ENCODE data around the gene GRAP. TPM values are rescaled to one million over a fixed set of nuclear protein-coding genes. Genes with fewer than 3 reads are reported as not detected.

GRAP gene
- total and polyA plus RNA-seq, 2 experiments from 2014 or later: 0.54 TPM; not detected in 1

- Histone ChIP-seq H3K9me2 (replicated peaks; ENCODE audit: insufficient read depth) (no peaks in the 10 kb centered on the region), H3K27ac (no peak overlapping the region), H3K9me3 (ENCODE audit: low read depth) (no peaks in the 10 kb centered on the region), H3K27me3 (no peaks in the 10 kb centered on the region), H3K4me2 (no peak overlapping the region), H4K20me1 (ENCODE audit: insufficient read depth, poor library complexity, severe bottlenecking) (no peaks in the 10 kb centered on the region), H3K79me2 (no peaks in the 10 kb centered on the region), H3K36me3 (replicated peaks; ENCODE audit: insufficient read depth, low read depth) (no peaks in the 10 kb centered on the region), H3K4me1 (ENCODE audit: insufficient read depth) (peaks cover 1% of the 10 kb centered on the region), H3K4me3 (no peak overlapping the region), H2AFZ (no peak overlapping the region)
- DNase-seq (ENCODE audit: low spot score): no peak
- WGBS (ENCODE audit: low lambda C conversion rate, missing lambda C conversion rate): 88% methylated on average over 7 of the region's 7 CpGs
- no peak for TF ChIP-seq EZH2 (IDR thresholded peaks at IDR 0.05; ENCODE audit: borderline replicate concordance)
- TF ChIP-seq EZH2phosphoT487 (IDR thresholded peaks at IDR 0.05; ENCODE audit: low read depth, severe bottlenecking, unreplicated experiment): no peak
- no peak for TF ChIP-seq CTCF (IDR thresholded peaks at IDR 0.05; ENCODE audit: poor library complexity)
Observed at GRCh38 chr17:19016881-19017280, 29.9 kb downstream of the GRAP start.

GRCh38 chr17:19016297-19016696 is 30.5 kb downstream of the GRAP start:
- Histone ChIP-seq H3K27me3 (no peaks in the 10 kb centered on the region), H3K9me2 (replicated peaks; ENCODE audit: insufficient read depth) (no peaks in the 10 kb centered on the region), H3K4me3 (no peak overlapping the region), H2AFZ (no peak overlapping the region), H3K4me2 (no peak overlapping the region), H3K79me2 (no peaks in the 10 kb centered on the region), H3K9me3 (ENCODE audit: low read depth) (no peaks in the 10 kb centered on the region), H3K4me1 (ENCODE audit: insufficient read depth) (peaks cover 7% of the 10 kb centered on the region), H4K20me1 (ENCODE audit: insufficient read depth, poor library complexity, severe bottlenecking) (no peaks in the 10 kb centered on the region), H3K27ac (no peak overlapping the region), H3K36me3 (replicated peaks; ENCODE audit: insufficient read depth, low read depth) (no peaks in the 10 kb centered on the region)
- DNase-seq (ENCODE audit: low spot score): no peak
- TF ChIP-seq CTCF (IDR thresholded peaks at IDR 0.05; ENCODE audit: poor library complexity) (no peak), EZH2 (IDR thresholded peaks at IDR 0.05; ENCODE audit: borderline replicate concordance) (no peak), EZH2phosphoT487 (IDR thresholded peaks at IDR 0.05; ENCODE audit: low read depth, severe bottlenecking, unreplicated experiment) (no peak)
- 92% methylated on average over 8 of the region's 8 CpGs for WGBS (ENCODE audit: low lambda C conversion rate, missing lambda C conversion rate)

- TF ChIP-seq EZH2 (IDR thresholded peaks at IDR 0.05; ENCODE audit: borderline replicate concordance) (no peak), EZH2phosphoT487 (IDR thresholded peaks at IDR 0.05; ENCODE audit: low read depth, severe bottlenecking, unreplicated experiment) (no peak), CTCF (IDR thresholded peaks at IDR 0.05; ENCODE audit: poor library complexity) (no peak)
- Histone ChIP-seq H3K27ac (no peak overlapping the region), H3K4me1 (ENCODE audit: insufficient read depth) (peaks cover 7% of the 10 kb centered on the region), H3K9me3 (ENCODE audit: low read depth) (no peaks in the 10 kb centered on the region), H3K36me3 (replicated peaks; ENCODE audit: insufficient read depth, low read depth) (no peaks in the 10 kb centered on the region), H3K9me2 (replicated peaks; ENCODE audit: insufficient read depth) (no peaks in the 10 kb centered on the region), H3K4me3 (no peak overlapping the region), H3K4me2 (no peak overlapping the region), H2AFZ (no peak overlapping the region), H3K79me2 (no peaks in the 10 kb centered on the region), H3K27me3 (no peaks in the 10 kb centered on the region), H4K20me1 (ENCODE audit: insufficient read depth, poor library complexity, severe bottlenecking) (no peaks in the 10 kb centered on the region)
- 88% methylated on average over 7 of the region's 7 CpGs for WGBS (ENCODE audit: low lambda C conversion rate, missing lambda C conversion rate)
- no peak for DNase-seq (ENCODE audit: low spot score)
Observed at GRCh38 chr17:19015428-19015827, 31.3 kb downstream of the GRAP start.
